NB4 (cell line): Measurements from ENCODE around the gene ZNF445.

Experiments used
- DNase-seq: peaks from one replicate; pipeline ENCODE4 v3.0.0; 2010; ENCODE audit warnings: low read depth
- H3K4me3 ChIP-seq: one replicate; pipeline ENCODE4 v1.5.1; 2011; ENCODE audit warnings: mild to moderate bottlenecking, low read depth, low read length, moderate library complexity
- MYC ChIP-seq: IDR thresholded peaks from 2 replicates; pipeline ENCODE4 v1.6.1; 2011; ENCODE audit warnings: low read depth, low read length
- POLR2A ChIP-seq: IDR thresholded peaks from 2 replicates; pipeline ENCODE4 v1.6.1; 2011; ENCODE audit warnings: mild to moderate bottlenecking; ENCODE audit not compliant: insufficient read length; ENCODE audit errors: extremely low read depth
- TF ChIP-seq, protein P1 (sequence below): IDR thresholded peaks from one replicate; pipeline ENCODE4 v1.5.1; 2012; ENCODE audit warnings: low read depth, low read length
- TF ChIP-seq, protein P2 (sequence below): IDR thresholded peaks from 2 replicates; pipeline ENCODE4 v1.6.1; 2011; ENCODE audit warnings: low read depth, low read length

The ZNF445 gene

DNA sequence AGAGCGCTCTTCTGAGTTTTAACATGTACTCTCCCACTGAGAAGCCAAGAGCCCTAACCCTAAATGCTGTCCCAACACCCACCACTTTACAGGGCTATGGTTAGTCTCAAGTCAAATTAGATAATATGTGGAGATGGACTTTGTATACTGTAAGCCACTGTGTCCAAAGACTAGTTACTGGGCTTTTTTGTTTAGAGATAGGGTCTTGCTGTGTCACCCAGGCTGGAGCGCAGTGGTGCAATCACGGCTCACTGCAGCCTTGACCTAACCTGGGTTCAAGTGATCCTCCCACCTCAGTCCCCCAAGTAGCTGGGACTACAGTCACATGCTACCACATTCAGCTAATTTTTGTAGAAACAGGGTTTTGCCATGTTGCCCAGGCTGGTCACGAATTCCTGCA, 23.2 kb downstream of the ZNF445 start:
- TF ChIP-seq POLR2A, result no peak
- TF ChIP-seq, protein P1, sequence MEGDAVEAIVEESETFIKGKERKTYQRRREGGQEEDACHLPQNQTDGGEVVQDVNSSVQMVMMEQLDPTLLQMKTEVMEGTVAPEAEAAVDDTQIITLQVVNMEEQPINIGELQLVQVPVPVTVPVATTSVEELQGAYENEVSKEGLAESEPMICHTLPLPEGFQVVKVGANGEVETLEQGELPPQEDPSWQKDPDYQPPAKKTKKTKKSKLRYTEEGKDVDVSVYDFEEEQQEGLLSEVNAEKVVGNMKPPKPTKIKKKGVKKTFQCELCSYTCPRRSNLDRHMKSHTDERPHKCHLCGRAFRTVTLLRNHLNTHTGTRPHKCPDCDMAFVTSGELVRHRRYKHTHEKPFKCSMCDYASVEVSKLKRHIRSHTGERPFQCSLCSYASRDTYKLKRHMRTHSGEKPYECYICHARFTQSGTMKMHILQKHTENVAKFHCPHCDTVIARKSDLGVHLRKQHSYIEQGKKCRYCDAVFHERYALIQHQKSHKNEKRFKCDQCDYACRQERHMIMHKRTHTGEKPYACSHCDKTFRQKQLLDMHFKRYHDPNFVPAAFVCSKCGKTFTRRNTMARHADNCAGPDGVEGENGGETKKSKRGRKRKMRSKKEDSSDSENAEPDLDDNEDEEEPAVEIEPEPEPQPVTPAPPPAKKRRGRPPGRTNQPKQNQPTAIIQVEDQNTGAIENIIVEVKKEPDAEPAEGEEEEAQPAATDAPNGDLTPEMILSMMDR, result no peak
- TF ChIP-seq, protein P2, sequence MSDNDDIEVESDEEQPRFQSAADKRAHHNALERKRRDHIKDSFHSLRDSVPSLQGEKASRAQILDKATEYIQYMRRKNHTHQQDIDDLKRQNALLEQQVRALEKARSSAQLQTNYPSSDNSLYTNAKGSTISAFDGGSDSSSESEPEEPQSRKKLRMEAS, result no peak
- TF ChIP-seq MYC, result no peak
- no peak overlapping the region for H3K4me3 ChIP-seq
- no peak for DNase-seq

DNA sequence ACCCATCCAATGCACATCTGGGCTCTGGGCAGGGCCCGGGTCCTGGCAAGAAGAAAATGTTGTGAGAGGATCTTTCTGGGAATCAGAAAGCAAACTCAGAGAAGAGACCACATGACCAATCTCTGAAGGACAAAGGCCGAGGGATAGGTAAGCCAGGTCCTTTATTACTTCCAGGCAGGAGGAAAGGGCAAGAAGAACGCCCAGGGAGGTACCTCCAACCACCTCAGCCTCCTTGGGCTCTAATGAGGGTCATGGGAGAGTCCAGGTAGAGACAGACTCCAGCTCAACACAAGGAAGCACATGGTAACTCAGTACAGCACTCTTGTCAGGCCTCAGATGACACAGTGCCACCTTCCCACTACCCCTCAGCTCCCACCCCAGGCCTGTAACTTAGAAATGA, 26.0 kb downstream of the ZNF445 start:
- no peak overlapping the region for H3K4me3 ChIP-seq
- DNase-seq, result no peak
- no peak for TF ChIP-seq MYC
- TF ChIP-seq, protein P1, result no peak
- TF ChIP-seq, protein P2, result no peak
- TF ChIP-seq POLR2A, result no peak

DNA sequence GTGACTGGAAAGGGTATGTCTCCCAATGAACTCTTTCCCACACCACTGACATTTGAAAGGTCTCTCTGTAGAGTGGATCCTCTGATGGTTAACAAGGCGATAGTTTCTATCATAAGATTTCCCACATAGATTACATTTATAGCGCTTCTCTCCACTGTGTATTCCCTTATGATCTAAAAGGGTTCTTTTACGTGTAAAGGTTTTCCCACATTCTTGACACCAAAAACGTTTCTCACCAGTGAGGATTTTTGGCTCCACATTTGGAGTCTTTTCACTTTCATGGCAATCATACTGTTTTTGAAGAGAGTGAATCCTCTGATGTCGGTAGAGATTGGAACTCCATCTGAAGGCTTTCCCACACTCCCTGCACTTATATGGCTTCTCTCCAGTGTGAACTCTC, 30.5 kb downstream of the ZNF445 start:
- DNase-seq, result no peak
- H3K4me3 ChIP-seq, result no peak overlapping the region
- TF ChIP-seq MYC (no peak), POLR2A (no peak)
- TF ChIP-seq, protein P1, result no peak
- TF ChIP-seq, protein P2, result no peak

DNA sequence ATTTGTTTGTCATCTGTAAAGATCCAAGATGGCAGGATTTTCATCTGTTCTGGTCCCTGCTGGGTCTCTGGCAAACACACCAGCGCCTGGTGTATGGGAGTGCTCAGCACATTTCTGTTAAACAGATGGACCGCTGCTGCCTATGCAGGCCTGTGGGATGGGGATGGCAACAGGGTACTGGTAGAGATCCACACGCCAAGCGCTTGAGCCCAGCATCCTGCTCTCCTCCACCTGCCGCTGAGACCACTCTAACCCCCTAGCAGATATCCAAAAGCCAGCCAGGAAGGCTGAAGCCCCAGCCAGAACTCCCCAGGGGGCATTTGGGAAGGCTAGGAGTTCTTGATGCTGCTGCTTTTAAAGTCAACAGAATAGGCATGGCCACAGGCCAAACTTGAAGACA, 31.7 kb downstream of the ZNF445 start:
- TF ChIP-seq, protein P2, result no peak
- TF ChIP-seq, protein P1, result no peak
- TF ChIP-seq POLR2A (no peak), MYC (no peak)
- no peak for DNase-seq

DNA sequence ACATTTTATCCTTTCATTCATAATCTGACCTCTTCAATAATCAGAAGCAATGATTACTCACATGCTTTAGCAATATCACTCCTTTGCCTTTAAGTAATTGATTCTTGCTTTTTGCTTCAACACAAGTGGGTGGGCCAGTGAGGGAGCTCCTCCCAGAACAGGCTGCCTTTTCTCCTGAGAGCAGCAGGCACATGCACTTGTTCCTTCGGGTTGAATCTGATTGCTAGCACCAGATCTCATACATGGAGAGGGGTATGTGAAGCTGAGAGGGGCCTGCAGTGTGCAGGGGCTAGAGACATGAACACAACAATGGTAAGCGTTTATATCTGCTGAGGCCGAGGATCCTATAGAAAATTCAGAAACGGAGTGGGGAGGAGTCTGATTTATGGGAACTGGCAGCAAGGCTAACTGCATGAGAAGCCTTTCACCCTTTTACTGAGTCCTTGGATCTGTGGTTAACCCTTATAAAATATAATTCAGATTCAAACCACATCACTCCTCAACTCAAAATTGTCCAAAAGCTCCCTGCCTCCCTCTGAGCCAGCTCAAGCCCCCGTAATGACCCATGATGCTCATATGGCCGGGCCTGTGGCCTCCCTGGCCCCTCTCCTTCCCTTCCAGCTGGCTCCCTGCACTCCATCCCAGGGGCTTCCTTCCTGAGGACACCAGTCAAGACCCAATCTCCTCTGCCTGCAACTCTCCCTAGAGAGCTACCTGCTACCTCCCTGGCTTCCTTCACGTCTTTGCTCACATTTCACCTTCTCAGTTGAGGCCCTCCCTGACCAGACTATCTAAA, 32.4 kb downstream of the ZNF445 start:
- H3K4me3 ChIP-seq, result no peak overlapping the region
- no peak for DNase-seq
- TF ChIP-seq, protein P1, result no peak
- TF ChIP-seq MYC, result no peak
- TF ChIP-seq, protein P2, result no peak

More for the DNA sequence above, 31.7 kb downstream of the ZNF445 start:
- no peak overlapping the region for H3K4me3 ChIP-seq

DNA sequence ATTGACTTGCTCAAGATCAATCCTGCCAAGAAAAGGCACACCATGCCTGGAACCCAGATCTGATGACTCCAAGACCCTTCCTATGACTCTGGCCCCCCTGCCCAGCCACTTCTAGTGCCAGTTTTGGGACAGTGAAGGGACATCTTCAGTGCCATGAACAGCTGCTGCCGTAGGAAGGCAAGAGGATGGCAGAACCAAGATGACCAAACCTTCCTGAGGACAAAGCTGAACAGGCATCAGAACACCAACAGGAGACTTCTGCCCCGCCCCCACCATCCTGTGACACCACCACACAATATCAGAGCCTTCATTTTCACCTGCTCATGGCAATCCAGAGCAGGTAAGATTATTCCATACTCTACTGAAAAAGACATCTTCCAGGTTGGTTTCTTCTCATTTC, 33.0 kb downstream of the ZNF445 start:
- no peak for DNase-seq
- no peak overlapping the region for H3K4me3 ChIP-seq
- TF ChIP-seq, protein P1, result no peak
- TF ChIP-seq POLR2A, result no peak
- TF ChIP-seq, protein P2, result no peak
- no peak for TF ChIP-seq MYC
